H1 (cell line): ENCODE results near the gene BICRAL. TPM values are rescaled to one million over a fixed set of nuclear protein-coding genes. Genes with fewer than 3 reads are reported as not detected.

Source experiments
- CTCF ChIA-PET: fragments of 300-600 bp; sonication (Branson Sonifier 250); formaldehyde crosslinking; loops from one replicate; lab custom pipeline; 2021; ENCODE audit not compliant: partially characterized antibody; lab: Charles Lee
- POLR2A ChIA-PET: fragments of 300-600 bp; sonication (Branson Sonifier 250); formaldehyde crosslinking; loops from one replicate; lab custom pipeline; 2021; ENCODE audit warnings: inconsistent platforms; ENCODE audit not compliant: partially characterized antibody; lab: Charles Lee
- DNase-seq, 2 experiments: peaks; one replicate each; pipeline versions ENCODE4 v3.0.0 to v3.0.0-alpha.2; 2010 to 2022; ENCODE audit warnings: low spot score in 2 of 2, low read depth in 1 of 2, mixed read lengths in 1 of 2
- FAIRE-seq: peaks from 2 replicates; lab custom pipeline; 2011; peaks lifted over from hg19 to GRCh38; lab: Jason Lieb, UNC
- H2AFZ ChIP-seq: 2 replicates; pipeline ENCODE4 v1.8.1; 2012; ENCODE audit warnings: low read length, inconsistent platforms
- H2AK5ac ChIP-seq: 2 replicates; pipeline ENCODE4 v1.6.1; 2013; ENCODE audit warnings: low read depth, low read length
- H2BK120ac ChIP-seq: replicated peaks from 2 replicates; pipeline ENCODE3; 2013; ENCODE audit warnings: low read depth, low read length, inconsistent platforms
- H2BK12ac ChIP-seq: 2 replicates; pipeline ENCODE4 v1.6.1; 2013; ENCODE audit warnings: low read depth, low read length
- H2BK15ac ChIP-seq: 2 replicates; pipeline ENCODE4 v1.6.1; 2013; ENCODE audit warnings: low read length
- H2BK20ac ChIP-seq: 2 replicates; pipeline ENCODE4 v1.6.1; 2013; ENCODE audit warnings: low read length
- H2BK5ac ChIP-seq: 2 replicates; pipeline ENCODE4 v1.6.1; 2013; ENCODE audit warnings: low read depth, low read length
- H3K14ac ChIP-seq: 2 replicates; pipeline ENCODE4 v1.6.1; 2013; ENCODE audit warnings: inconsistent platforms; ENCODE audit not compliant: insufficient read length
- H3K18ac ChIP-seq: 2 replicates; pipeline ENCODE4 v1.6.1; 2013; ENCODE audit warnings: low read length; ENCODE audit errors: extremely low read depth
- H3K23ac ChIP-seq: 2 replicates; pipeline ENCODE4 v1.6.1; 2013; ENCODE audit warnings: inconsistent platforms; ENCODE audit not compliant: insufficient read length
- H3K23me2 ChIP-seq: 2 replicates; pipeline ENCODE4 v1.6.1; 2013; ENCODE audit warnings: low read depth, low read length
- H3K27ac ChIP-seq: 2 replicates; pipeline ENCODE4 v1.6.1; 2011; ENCODE audit warnings: low read depth, low read length, inconsistent platforms
- H3K27me3 ChIP-seq, 4 experiments: replicated peaks in 1 of 4; 1 replicate in 1 of 4; 2 replicates in 3 of 4; pipeline versions ENCODE4 v1.6.1 to v1.8.1; 2011 to 2013; ENCODE audit warnings: low read length in 3 of 4, mild to moderate bottlenecking in 3 of 4, inconsistent platforms in 2 of 4, mixed read lengths in 2 of 4, moderate library complexity in 1 of 4; ENCODE audit not compliant: control insufficient read depth in 3 of 4, insufficient read depth in 3 of 4; ENCODE audit errors: extremely low read depth in 1 of 4
- H3K36me3 ChIP-seq, 4 experiments: 2 replicates each; pipeline versions ENCODE4 v1.6.1 to v1.8.1; 2011 to 2013; ENCODE audit warnings: mild to moderate bottlenecking in 4 of 4, low read length in 3 of 4, moderate library complexity in 2 of 4, control low read depth in 1 of 4, inconsistent platforms in 1 of 4; ENCODE audit not compliant: insufficient read depth in 4 of 4, control insufficient read depth in 2 of 4
- H3K4ac ChIP-seq: replicated peaks from 2 replicates; pipeline ENCODE3; 2013; ENCODE audit warnings: low read length, low read depth, mixed read lengths, inconsistent platforms; ENCODE audit not compliant: insufficient read length
- H3K4me1 ChIP-seq, 4 experiments: replicated peaks in 1 of 4; 1 replicate in 1 of 4; 2 replicates in 3 of 4; pipeline versions ENCODE4 v1.6.1 to v1.8.1; 2011 to 2013; ENCODE audit warnings: low read length in 3 of 4, inconsistent platforms in 2 of 4, mixed read lengths in 1 of 4; ENCODE audit not compliant: insufficient read depth in 4 of 4, control insufficient read depth in 3 of 4
- H3K4me2 ChIP-seq, 2 experiments: 2 replicates each; pipeline versions ENCODE4 v1.6.1 to v1.8.1; 2011 to 2013; ENCODE audit warnings: low read depth in 2 of 2, low read length in 2 of 2, control low read depth in 1 of 2, inconsistent platforms in 1 of 2, mild to moderate bottlenecking in 1 of 2; ENCODE audit not compliant: insufficient read depth in 1 of 2
- H3K4me3 ChIP-seq, 4 experiments: fragments of 200-600, 300-600 bp in 1 of 4; sonication (generic), shearing (Covaris generic), sonication (Bioruptor Twin) in 1 of 4; 2 replicates each; pipeline versions ENCODE4 v1.5.1 to v1.8.1; 2011 to 2016; ENCODE audit warnings: low read length in 4 of 4, low read depth in 3 of 4, control low read depth in 2 of 4, inconsistent platforms in 2 of 4, mild to moderate bottlenecking in 2 of 4, mixed read lengths in 1 of 4, moderate library complexity in 1 of 4; ENCODE audit not compliant: insufficient read depth in 2 of 4; ENCODE audit errors: extremely low read depth in 1 of 4
- H3K56ac ChIP-seq: replicated peaks from 2 replicates; pipeline ENCODE3; 2013; ENCODE audit warnings: low read depth, mild to moderate bottlenecking, mixed read lengths, low read length, inconsistent platforms; ENCODE audit not compliant: insufficient read length
- H3K79me1 ChIP-seq: 2 replicates; pipeline ENCODE4 v1.6.1; 2013; ENCODE audit warnings: low read depth, low read length, control low read depth
- H3K79me2 ChIP-seq, 2 experiments: 2 replicates each; pipeline versions ENCODE4 v1.6.1 to v1.8.1; 2012 to 2013; ENCODE audit warnings: low read length in 2 of 2, mild to moderate bottlenecking in 2 of 2, inconsistent platforms in 1 of 2; ENCODE audit not compliant: insufficient read depth in 2 of 2, control insufficient read depth in 1 of 2
- H3K9ac ChIP-seq, 4 experiments: replicated peaks in 1 of 4; 1 replicate in 1 of 4; 2 replicates in 3 of 4; pipeline versions ENCODE4 v1.6.1 to v1.8.1; 2011 to 2013; ENCODE audit warnings: low read depth in 3 of 4, low read length in 3 of 4, control low read depth in 2 of 4, mild to moderate bottlenecking in 2 of 4, moderate library complexity in 2 of 4, inconsistent platforms in 1 of 4; ENCODE audit errors: extremely low read depth in 1 of 4
- H3K9me3 ChIP-seq, 2 experiments: 2 replicates each; pipeline versions ENCODE4 v1.6.1 to v1.8.1; 2012 to 2013; ENCODE audit warnings: mild to moderate bottlenecking in 2 of 2, moderate library complexity in 2 of 2, control low read depth in 1 of 2, inconsistent platforms in 1 of 2, low read depth in 1 of 2, low read length in 1 of 2, mixed read lengths in 1 of 2; ENCODE audit not compliant: insufficient read depth in 2 of 2
- H4K20me1 ChIP-seq, 2 experiments: replicated peaks in 1 of 2; 2 replicates each; pipeline versions ENCODE3 to v1.8.1; 2011 to 2013; ENCODE audit warnings: inconsistent platforms in 2 of 2, low read length in 2 of 2, mild to moderate bottlenecking in 1 of 2; ENCODE audit not compliant: insufficient read depth in 2 of 2, control insufficient read depth in 1 of 2
- H4K5ac ChIP-seq: 2 replicates; pipeline ENCODE4 v1.6.1; 2013; ENCODE audit warnings: low read length, low read depth, mixed read lengths, inconsistent platforms; ENCODE audit not compliant: insufficient read length
- H4K8ac ChIP-seq: 2 replicates; pipeline ENCODE4 v1.8.0; 2013; ENCODE audit warnings: mild to moderate bottlenecking, moderate library complexity, low read length, inconsistent platforms; ENCODE audit not compliant: insufficient read depth; ENCODE audit errors: extremely low read depth
- H4K91ac ChIP-seq: replicated peaks from 2 replicates; pipeline ENCODE3; 2013; ENCODE audit warnings: low read length, mixed read lengths, inconsistent platforms; ENCODE audit not compliant: insufficient read length
- CHD1 ChIP-seq: IDR thresholded peaks from 2 replicates; pipeline ENCODE4 v1.6.1; 2012; ENCODE audit warnings: low read depth, low read length, improper control_type of control experiment
- EZH2 ChIP-seq: fragments of 200-600 bp; sonication (generic); IDR thresholded peaks from 2 replicates; pipeline ENCODE4 v1.7.1; 2012; ENCODE audit warnings: low read depth, mild to moderate bottlenecking, moderate library complexity, low read length, inconsistent platforms; ENCODE audit not compliant: severe bottlenecking
- GTF2F1 ChIP-seq: IDR thresholded peaks from 2 replicates; pipeline ENCODE4 v1.6.1; 2012; ENCODE audit warnings: low read depth, low read length, improper control_type of control experiment, borderline replicate concordance
- MAX ChIP-seq: IDR thresholded peaks from 2 replicates; pipeline ENCODE4 v1.6.1; 2012; ENCODE audit warnings: inconsistent platforms
- NANOG ChIP-seq: IDR thresholded peaks from 2 replicates; pipeline ENCODE4 v1.6.1; 2011; ENCODE audit warnings: low read length, low read depth, mild to moderate bottlenecking, inconsistent platforms; ENCODE audit not compliant: insufficient read depth, poor library complexity, severe bottlenecking
- RFX5 ChIP-seq: IDR thresholded peaks from 2 replicates; pipeline ENCODE4 v1.6.1; 2011; ENCODE audit warnings: low read depth, low read length, improper control_type of control experiment, borderline replicate concordance
- SIX5 ChIP-seq: IDR thresholded peaks from 2 replicates; pipeline ENCODE4 v1.6.1; 2011; ENCODE audit warnings: mild to moderate bottlenecking, low read depth, low read length
- SP1 ChIP-seq: IDR thresholded peaks from 2 replicates; pipeline ENCODE4 v1.6.1; 2011; ENCODE audit warnings: low read depth, low read length
- SUZ12 ChIP-seq: fragments of 200-600 bp; sonication (generic); IDR thresholded peaks from 2 replicates; pipeline ENCODE4 v1.6.1; 2012; ENCODE audit warnings: mild to moderate bottlenecking, inconsistent platforms, low read length, moderate library complexity, mixed read lengths
- TEAD4 ChIP-seq: IDR thresholded peaks from 2 replicates; pipeline ENCODE4 v1.6.1; 2012; ENCODE audit warnings: low read depth, low read length, inconsistent platforms, mixed read lengths
- ZNF274 ChIP-seq: IDR thresholded peaks from 2 replicates; pipeline ENCODE4 v1.7.0; 2012; ENCODE audit warnings: low read length, borderline replicate concordance; ENCODE audit errors: extremely low read depth
- WGBS, 2 experiments: shearing (Covaris generic) in 1 of 2; methylation state at CpG; one replicate each; pipeline versions ENCODE4 v1.1.6 to v1.1.7; 2013 to 2015; ENCODE audit warnings: low lambda C conversion rate in 2 of 2, mixed read lengths in 2 of 2, inconsistent platforms in 1 of 2, low coverage in 1 of 2, missing lambda C conversion rate in 1 of 2; ENCODE audit not compliant: insufficient replicate concordance in 2 of 2, insufficient coverage in 1 of 2, insufficient read length in 1 of 2; ENCODE audit errors: extremely low coverage in 1 of 2, missing lambda C conversion rate in 1 of 2; 5-methylcytosine and 5-hydroxymethylcytosine counted together
- polyA plus RNA-seq, 7 experiments: library from polyadenylated mRNA; depleted of rRNA in 3 of 7; stranded (reverse) in 5 of 7; unstranded in 2 of 7; fragments of >200 nt in 5 of 7; fragments of 200-250 nt in 2 of 7; gene quantifications; 1 replicate in 5 of 7; 2 replicates in 1 of 7; 4 replicates in 1 of 7; pipeline versions ENCODE4 v1.2.1 to v1.2.3, GENCODE V29; 2011 to 2013; ENCODE audit warnings: missing spikeins in 2 of 7, mixed read lengths in 2 of 7
- total RNA-seq: library from RNA; stranded (reverse); fragmentation: NEBNext Ultra II Directional; extraction: Animal tissue kit (Norgen Biotek cat#: 25700); gene quantifications from 2 replicates; pipeline ENCODE4 v1.2.1, GENCODE V29; 2021

Gene BICRAL
- total and polyA plus RNA-seq, 2 of the 8 experiments (the other 6 are each of a cell fraction or from before 2014, with no cell fraction given), result 9.4 to 12.2 TPM

- CTCF ChIA-PET, result interaction anchor here (0.5 to 2.1 kb wide), 5 partner anchors 10 to 197 kb away, joined by 3 to 9 read pairs (median 5); no protein-coding TSS in a partner anchor
- no peak overlapping the region for H2BK15ac ChIP-seq
- TF ChIP-seq GTF2F1, result no peak
- no peak for TF ChIP-seq MAX
- TF ChIP-seq ZNF274, result no peak
- TF ChIP-seq TEAD4, result no peak
- no peak for TF ChIP-seq EZH2
- TF ChIP-seq SUZ12, result no peak
- TF ChIP-seq CHD1, result no peak
- no peak for TF ChIP-seq RFX5
- TF ChIP-seq SIX5, result no peak
- no peak for TF ChIP-seq NANOG
- TF ChIP-seq SP1, result no peak
Observed at GRCh38 chr6:42748203-42748898, 33.5 kb upstream of the BICRAL start.

More at GRCh38 chr6:42748203-42748898, 33.5 kb upstream of the BICRAL start:
- peaks cover 8% of the 10 kb centered on the region; the same call in 1 of the 2 replicates for H3K79me1 ChIP-seq
- no peak overlapping the region for H3K23ac ChIP-seq
- no peak overlapping the region for H3K56ac ChIP-seq
- no peaks in the 10 kb centered on the region for H3K9me3 ChIP-seq
- no peak overlapping the region for H2AK5ac ChIP-seq
- H3K18ac ChIP-seq, result no peak overlapping the region
- H3K4me3 ChIP-seq, result peak overlapping the region in 1 of 4 experiments; percentile 88; a peak in 2 of 8 replicates
- no peak overlapping the region for H2BK5ac ChIP-seq
- DNase-seq (no peak), FAIRE-seq (no peak)
- peak overlapping the region in 1 of 2 experiments; percentile 88; a peak in 1 of 4 replicates for H3K4me2 ChIP-seq
- no peak overlapping the region for H2BK20ac ChIP-seq
- no peak overlapping the region for H3K27ac ChIP-seq
- peaks cover 5 to 6% of the 10 kb centered on the region in 2 experiments for H4K20me1 ChIP-seq
- no peak overlapping the region for H2AFZ ChIP-seq
- peaks cover 5 to 7% (median 6%) of the 10 kb centered on the region in 4 experiments; a peak in 6 of 7 replicates for H3K4me1 ChIP-seq
- 76% methylated on average over 8 of the region's 8 CpGs; no CpG with 5 or more reads in 1 of the 2 experiments for WGBS, 2 experiments
- POLR2A ChIA-PET, result interaction anchor here (0.8 to 17.0 kb wide), 11 partner anchors 8 to 397 kb away, joined by 3 to 277 read pairs (median 3); partner anchors contain the start of gene BICRAL
- H4K8ac ChIP-seq, result no peak overlapping the region
- no peak overlapping the region for H4K91ac ChIP-seq
- H3K36me3 ChIP-seq, result no peaks in the 10 kb centered on the region
- peak overlapping the region; percentile 16 for H4K5ac ChIP-seq
- H3K27me3 ChIP-seq, result no peaks in the 10 kb centered on the region
- H3K79me2 ChIP-seq, result peaks cover 0 to 30% of the 10 kb centered on the region in 2 experiments; a peak in 3 of 4 replicates
- H3K9ac ChIP-seq, result no peak overlapping the region
- H3K4ac ChIP-seq, result no peak overlapping the region
- H2BK12ac ChIP-seq, result no peak overlapping the region
- no peak overlapping the region for H2BK120ac ChIP-seq
- H3K23me2 ChIP-seq, result peaks cover 13% of the 10 kb centered on the region
- no peak overlapping the region for H3K14ac ChIP-seq
